ENCODE data around the gene C2orf92.

- TF ChIP-seq POLR2AphosphoS5 (IDR thresholded peaks at IDR 0.05; ENCODE audit: borderline replicate concordance, low read depth, low read length) (no peak), EZH2 (IDR thresholded peaks at IDR 0.05) (no peak), FOXP2 (optimal IDR thresholded peaks at IDR 0.05; ENCODE audit: control extremely low read depth, extremely low read length, insufficient read depth) (no peak)
Observed at GRCh38 chr2:97715951-97716694, 46.6 kb downstream of the C2orf92 start.

Measured in SK-N-MC (cell line).